Gastrocnemius medialis (tissue), 4 donors: ENCODE measurements around the gene SPTBN1.

Experiments used
- POLR2A ChIP-seq, 2 donors: fragments of 450-650 bp; IDR thresholded peaks; one replicate each; pipeline ENCODE4 v1.6.1; 2017; ENCODE audit warnings: antibody characterized with exemption in 2 of 2, mild to moderate bottlenecking in 2 of 2, moderate library complexity in 2 of 2
- TF ChIP-seq, protein P1 (sequence below), 5 experiments: fragments of 450-650 bp in 3 of 5; fragments of 200-600 bp in 2 of 5; sonication (generic) in 2 of 5; IDR thresholded peaks in 4 of 5; conservative IDR thresholded peaks in 1 of 5; 1 replicate in 4 of 5; 2 replicates in 1 of 5; pipeline ENCODE4 v1.5.1; 2016 to 2019; ENCODE audit warnings: antibody characterized with exemption in 5 of 5, mild to moderate bottlenecking in 3 of 5, moderate library complexity in 3 of 5

- TF ChIP-seq, protein P1, sequence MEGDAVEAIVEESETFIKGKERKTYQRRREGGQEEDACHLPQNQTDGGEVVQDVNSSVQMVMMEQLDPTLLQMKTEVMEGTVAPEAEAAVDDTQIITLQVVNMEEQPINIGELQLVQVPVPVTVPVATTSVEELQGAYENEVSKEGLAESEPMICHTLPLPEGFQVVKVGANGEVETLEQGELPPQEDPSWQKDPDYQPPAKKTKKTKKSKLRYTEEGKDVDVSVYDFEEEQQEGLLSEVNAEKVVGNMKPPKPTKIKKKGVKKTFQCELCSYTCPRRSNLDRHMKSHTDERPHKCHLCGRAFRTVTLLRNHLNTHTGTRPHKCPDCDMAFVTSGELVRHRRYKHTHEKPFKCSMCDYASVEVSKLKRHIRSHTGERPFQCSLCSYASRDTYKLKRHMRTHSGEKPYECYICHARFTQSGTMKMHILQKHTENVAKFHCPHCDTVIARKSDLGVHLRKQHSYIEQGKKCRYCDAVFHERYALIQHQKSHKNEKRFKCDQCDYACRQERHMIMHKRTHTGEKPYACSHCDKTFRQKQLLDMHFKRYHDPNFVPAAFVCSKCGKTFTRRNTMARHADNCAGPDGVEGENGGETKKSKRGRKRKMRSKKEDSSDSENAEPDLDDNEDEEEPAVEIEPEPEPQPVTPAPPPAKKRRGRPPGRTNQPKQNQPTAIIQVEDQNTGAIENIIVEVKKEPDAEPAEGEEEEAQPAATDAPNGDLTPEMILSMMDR (IDR thresholded peaks at IDR 0.05 in 4 of 5, conservative IDR thresholded peaks at IDR 0.05 in 1 of 5): no peak
- no peak for TF ChIP-seq POLR2A (IDR thresholded peaks at IDR 0.05)
Observed at GRCh38 chr2:54636415-54637139, 180.4 kb downstream of the SPTBN1 start.
